ENCODE results near the gene METTL6. TPM values are rescaled to one million over a fixed set of nuclear protein-coding genes. Genes with fewer than 3 reads are reported as not detected.

The METTL6 gene
- total RNA-seq, 1 donor from 2014 or later, result 18.9 TPM

DNA sequence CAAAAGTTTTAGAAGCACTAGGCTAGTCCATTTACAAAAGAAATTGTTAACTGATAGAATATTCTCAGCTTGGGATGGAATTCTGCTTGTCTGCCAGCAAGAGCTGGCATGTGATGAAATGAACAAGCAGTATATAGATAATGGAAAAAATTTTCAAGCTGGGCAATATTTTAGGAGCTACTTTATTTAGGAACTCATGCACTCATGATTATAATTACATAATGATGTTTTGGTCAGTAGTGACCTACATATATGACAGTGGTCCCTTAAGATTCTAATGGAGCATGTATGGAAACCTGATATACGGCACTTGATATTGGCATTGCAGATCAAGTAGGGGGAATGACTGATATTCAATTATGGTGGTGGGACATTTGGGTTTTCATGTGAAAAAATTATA is 6.2 kb upstream of the METTL6 start:
- Histone ChIP-seq H3K4me1 (ENCODE audit: insufficient read depth, low read length) (peaks cover 7% of the 10 kb centered on the region), H3K27ac (ENCODE audit: low read depth, low read length) (no peak overlapping the region), H3K27me3 (ENCODE audit: insufficient read depth, low read length) (no peaks in the 10 kb centered on the region), H3K36me3 (ENCODE audit: insufficient read depth, low read length) (peaks cover 42% of the 10 kb centered on the region), H2AFZ (ENCODE audit: low read depth, low read length) (no peak overlapping the region), H3K4me3 (ENCODE audit: insufficient read depth, low read depth, low read length) (no peak overlapping the region), H3K9me3 (ENCODE audit: insufficient read depth, low read depth, low read length) (no peaks in the 10 kb centered on the region), H3K79me2 (ENCODE audit: insufficient read depth, low read length) (peaks cover 35% of the 10 kb centered on the region), H3K4me2 (ENCODE audit: low read length) (no peak overlapping the region), H4K20me1 (ENCODE audit: insufficient read depth, low read length) (peaks cover 71% of the 10 kb centered on the region), H3K9ac (ENCODE audit: low read length) (no peak overlapping the region)
- TF ChIP-seq CTCF (IDR thresholded peaks at IDR 0.05; ENCODE audit: insufficient read depth, low read depth, low read length) (no peak), EZH2 (IDR thresholded peaks at IDR 0.05; ENCODE audit: insufficient read depth, low read length) (no peak)
- FAIRE-seq, result no peak
- Mint-ChIP-seq H3K27me3 (ENCODE audit: low read depth, unreplicated experiment) (no peaks in the 10 kb centered on the region), H3K9me3 (ENCODE audit: unreplicated experiment) (no peaks in the 10 kb centered on the region), H3K36me3 (ENCODE audit: low read depth, unreplicated experiment) (peaks cover 4% of the 10 kb centered on the region), H3K4me1 (ENCODE audit: low read depth, unreplicated experiment) (peaks cover 8% of the 10 kb centered on the region), H3K27ac (ENCODE audit: unreplicated experiment) (no peak overlapping the region), H3K4me3 (ENCODE audit: unreplicated experiment) (no peak overlapping the region)
- no peak for DNase-seq (ENCODE audit: low read depth)

DNA sequence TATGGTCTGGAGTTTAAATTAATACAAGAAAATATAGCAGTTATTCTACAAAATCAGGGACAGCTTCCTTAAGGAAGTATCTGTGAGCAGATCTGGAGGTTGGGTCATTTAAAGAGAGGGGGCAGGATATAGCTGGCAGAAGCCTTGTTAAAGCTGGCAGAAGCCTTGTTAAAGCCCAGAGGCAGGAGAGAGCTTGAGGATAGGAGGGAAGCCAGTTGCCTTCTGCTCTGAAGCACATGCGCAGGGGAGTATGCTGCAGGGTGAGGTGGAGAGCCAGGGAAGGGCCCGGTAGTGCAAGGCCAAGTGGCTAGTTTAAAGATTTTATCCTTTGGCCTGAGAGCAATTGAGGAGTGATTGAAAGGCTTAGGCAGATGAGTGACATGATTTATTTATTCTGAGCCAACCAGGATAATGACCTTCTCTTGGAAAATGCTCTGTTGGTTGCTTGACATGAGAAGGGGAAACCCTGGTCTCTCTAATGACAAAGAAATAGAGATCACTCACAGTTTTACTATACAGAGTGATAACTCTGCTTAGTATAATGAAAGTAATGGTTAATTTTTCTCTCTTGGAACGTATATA is 4.0 kb upstream of the METTL6 start:
- no peak overlapping the region for H3K27ac ChIP-seq (ENCODE audit: low read depth, low read length)
- H3K79me2 ChIP-seq (ENCODE audit: insufficient read depth, low read length), result peaks cover 57% of the 10 kb centered on the region
- Mint-ChIP-seq H3K27ac (ENCODE audit: unreplicated experiment) (peak overlapping the region; percentile 15), H3K4me1 (ENCODE audit: low read depth, unreplicated experiment) (peaks cover 9% of the 10 kb centered on the region), H3K4me3 (ENCODE audit: unreplicated experiment) (no peak overlapping the region), H3K9me3 (ENCODE audit: unreplicated experiment) (no peaks in the 10 kb centered on the region), H3K36me3 (ENCODE audit: low read depth, unreplicated experiment) (peaks cover 3% of the 10 kb centered on the region), H3K27me3 (ENCODE audit: low read depth, unreplicated experiment) (no peaks in the 10 kb centered on the region)
- DNase-seq (ENCODE audit: low read depth) (no peak), FAIRE-seq (no peak)
- H3K27me3 ChIP-seq (ENCODE audit: insufficient read depth, low read length), result no peaks in the 10 kb centered on the region
- H3K4me3 ChIP-seq (ENCODE audit: insufficient read depth, low read depth, low read length), result no peak overlapping the region
- no peaks in the 10 kb centered on the region for H3K9me3 ChIP-seq (ENCODE audit: insufficient read depth, low read depth, low read length)
- H3K9ac ChIP-seq (ENCODE audit: low read length), result no peak overlapping the region
- TF ChIP-seq CTCF (IDR thresholded peaks at IDR 0.05; ENCODE audit: insufficient read depth, low read depth, low read length) (no peak), EZH2 (IDR thresholded peaks at IDR 0.05; ENCODE audit: insufficient read depth, low read length) (no peak)
- peaks cover 68% of the 10 kb centered on the region for H4K20me1 ChIP-seq (ENCODE audit: insufficient read depth, low read length)
- no peak overlapping the region for H2AFZ ChIP-seq (ENCODE audit: low read depth, low read length)
- no peak overlapping the region for H3K4me2 ChIP-seq (ENCODE audit: low read length)
- H3K4me1 ChIP-seq (ENCODE audit: insufficient read depth, low read length), result peaks cover 13% of the 10 kb centered on the region
- peaks cover 30% of the 10 kb centered on the region for H3K36me3 ChIP-seq (ENCODE audit: insufficient read depth, low read length)

DNA sequence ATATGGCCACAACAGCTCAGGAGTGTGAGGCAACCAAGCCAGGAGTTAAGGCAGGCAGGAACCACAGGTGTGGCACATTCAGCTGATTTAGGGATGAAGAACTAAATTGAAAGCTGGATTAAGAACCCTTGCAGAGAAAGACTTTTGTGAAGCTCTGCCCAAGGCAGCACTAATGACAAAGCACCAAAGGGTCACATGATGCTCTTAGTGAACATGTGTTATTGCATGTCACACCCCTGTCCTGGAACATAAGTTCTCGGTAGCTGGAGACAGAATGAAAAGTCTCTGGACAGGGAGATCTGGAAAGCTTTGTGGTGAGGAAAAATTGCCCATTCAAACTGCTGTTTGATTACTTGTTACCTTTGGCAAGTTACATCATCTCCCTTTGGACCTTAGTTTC is 3.3 kb upstream of the METTL6 start:
- peaks cover 26% of the 10 kb centered on the region for H3K36me3 ChIP-seq (ENCODE audit: insufficient read depth, low read length)
- H2AFZ ChIP-seq (ENCODE audit: low read depth, low read length), result no peak overlapping the region
- no peak overlapping the region for H3K9ac ChIP-seq (ENCODE audit: low read length)
- no peak overlapping the region for H3K4me2 ChIP-seq (ENCODE audit: low read length)
- H3K4me1 Mint-ChIP-seq (ENCODE audit: low read depth, unreplicated experiment), result peaks cover 11% of the 10 kb centered on the region
- no peaks in the 10 kb centered on the region for H3K27me3 Mint-ChIP-seq (ENCODE audit: low read depth, unreplicated experiment)
- H3K79me2 ChIP-seq (ENCODE audit: insufficient read depth, low read length), result peaks cover 63% of the 10 kb centered on the region
- H3K9me3 Mint-ChIP-seq (ENCODE audit: unreplicated experiment), result no peaks in the 10 kb centered on the region
- FAIRE-seq, result no peak
- H3K4me3 Mint-ChIP-seq (ENCODE audit: unreplicated experiment), result no peak overlapping the region
- H3K4me1 ChIP-seq (ENCODE audit: insufficient read depth, low read length), result peaks cover 15% of the 10 kb centered on the region
- DNase-seq (ENCODE audit: low read depth), result no peak
- no peaks in the 10 kb centered on the region for H3K9me3 ChIP-seq (ENCODE audit: insufficient read depth, low read depth, low read length)
- no peak overlapping the region for H3K4me3 ChIP-seq (ENCODE audit: insufficient read depth, low read depth, low read length)
- no peaks in the 10 kb centered on the region for H3K36me3 Mint-ChIP-seq (ENCODE audit: low read depth, unreplicated experiment)
- no peak overlapping the region for H3K27ac ChIP-seq (ENCODE audit: low read depth, low read length)
- H3K27ac Mint-ChIP-seq (ENCODE audit: unreplicated experiment), result no peak overlapping the region
- H3K27me3 ChIP-seq (ENCODE audit: insufficient read depth, low read length), result no peaks in the 10 kb centered on the region
- TF ChIP-seq EZH2 (IDR thresholded peaks at IDR 0.05; ENCODE audit: insufficient read depth, low read length), result no peak
- TF ChIP-seq CTCF (IDR thresholded peaks at IDR 0.05; ENCODE audit: insufficient read depth, low read depth, low read length), result no peak
- peaks cover 62% of the 10 kb centered on the region for H4K20me1 ChIP-seq (ENCODE audit: insufficient read depth, low read length)

Data from astrocyte (in vitro differentiated cells and primary cell).